ENCODE measurements around the gene RNPEPL1.

RNPEPL1 gene

GRCh38 chr2:240565333-240566202 is 2.7 kb upstream of the RNPEPL1 start:
- DNase-seq: no peak

DNA sequence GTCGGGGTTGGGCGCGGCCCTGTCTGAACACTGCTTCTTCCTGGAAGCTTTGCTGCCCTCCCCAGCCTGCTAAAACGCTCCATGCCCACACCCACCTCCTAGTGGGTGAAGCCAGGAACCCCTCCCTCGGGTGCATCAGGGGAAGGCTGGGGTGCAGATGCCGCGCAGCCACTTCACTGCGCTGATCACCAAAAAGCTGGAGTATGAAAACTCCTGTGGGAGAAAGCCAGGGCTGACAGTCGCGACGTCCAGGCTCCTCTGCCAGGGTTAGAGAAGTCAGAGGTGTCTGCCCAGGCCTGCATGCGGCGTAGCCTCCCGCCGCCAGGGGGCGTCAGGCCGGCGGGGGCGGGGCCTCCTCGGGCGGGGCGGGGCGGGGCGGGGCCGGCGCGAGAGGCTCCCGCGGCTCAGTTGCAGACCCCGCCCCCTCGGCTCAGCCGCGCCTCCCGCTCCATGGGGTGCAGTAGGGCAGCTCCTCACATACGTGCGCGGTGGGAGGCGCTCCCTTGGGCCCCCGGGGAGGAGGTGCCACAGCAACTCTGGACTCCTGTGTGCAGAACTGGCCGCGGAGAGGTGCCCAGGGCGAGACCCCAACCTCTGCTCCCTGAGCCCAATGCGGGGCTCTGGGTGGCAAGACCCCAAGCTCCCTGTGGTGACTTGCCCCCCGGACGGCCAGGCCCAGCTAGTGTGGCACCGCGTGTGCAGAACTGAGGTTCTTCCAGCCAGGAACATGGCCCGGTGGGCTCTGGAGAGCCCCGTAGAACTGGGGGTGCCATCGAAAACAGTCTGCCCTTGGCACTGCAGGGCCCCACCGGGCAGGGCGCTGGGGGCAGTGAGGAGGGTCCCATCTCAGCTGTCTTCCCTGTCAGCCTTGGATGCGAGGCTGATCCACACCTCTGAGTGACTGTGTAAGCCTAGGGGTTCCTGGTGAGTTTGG is 1.8 kb upstream of the RNPEPL1 start:
- peak; percentile 46 for DNase-seq

GRCh38 chr2:240567137-240567871 is 980 bp upstream of the RNPEPL1 start:
- DNase-seq: no peak

- DNase-seq: peak; percentile 16
Observed at GRCh38 chr2:240568678-240569522, 616 bp downstream of the RNPEPL1 start.

DNA sequence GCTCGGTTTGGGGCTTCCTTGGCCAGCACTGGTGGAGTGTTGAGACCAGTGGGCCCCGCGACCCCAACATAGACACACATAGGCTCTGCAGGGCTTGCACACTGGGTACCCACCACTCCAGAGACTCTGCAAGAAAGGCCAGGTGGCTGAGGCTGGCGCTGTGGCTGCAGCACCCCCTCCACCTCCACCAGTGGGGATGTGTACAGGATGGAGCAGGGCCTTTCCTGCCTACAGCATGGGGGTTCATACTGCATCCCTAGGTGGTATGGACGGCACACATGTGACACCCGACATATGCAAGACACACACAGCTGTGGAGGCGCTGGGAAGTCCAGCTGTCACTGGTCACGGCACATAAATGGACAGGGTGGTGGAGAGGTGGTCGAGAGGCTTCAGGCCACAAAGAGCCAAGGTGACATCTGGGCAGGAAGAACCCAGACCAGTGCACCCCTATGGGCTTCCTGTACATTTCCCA is 1.3 kb downstream of the RNPEPL1 start:
- no peak for DNase-seq

DNA sequence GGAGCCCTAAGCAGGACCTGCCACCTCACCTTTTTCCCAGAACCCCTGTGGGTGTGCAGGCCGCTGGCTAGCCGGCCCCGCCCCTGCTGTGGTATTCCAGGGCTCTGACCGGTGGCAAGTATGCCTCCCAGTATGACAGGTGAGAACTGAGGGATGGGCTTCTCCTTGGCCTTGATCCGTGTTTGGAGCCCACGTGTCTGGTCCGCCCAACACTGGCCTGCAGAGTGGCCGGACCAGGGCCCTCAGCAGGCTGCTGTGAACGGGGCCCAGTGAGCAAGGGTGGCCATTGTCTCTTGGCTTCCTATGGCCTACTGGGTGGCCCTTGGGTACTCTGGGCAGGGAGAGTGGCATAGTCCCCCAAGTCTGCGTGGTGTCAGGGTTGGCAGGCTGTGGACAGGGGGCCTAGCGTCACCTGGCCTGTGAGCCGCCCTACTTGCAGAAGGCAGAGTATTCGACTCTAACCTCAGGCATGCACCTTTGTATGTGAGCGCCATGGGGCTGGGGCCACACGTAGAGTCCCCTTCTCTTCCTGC is 1.8 kb downstream of the RNPEPL1 start:
- no peak for DNase-seq

GRCh38 chr2:240570531-240571313 is 2.4 kb downstream of the RNPEPL1 start:
- DNase-seq: no peak

DNA sequence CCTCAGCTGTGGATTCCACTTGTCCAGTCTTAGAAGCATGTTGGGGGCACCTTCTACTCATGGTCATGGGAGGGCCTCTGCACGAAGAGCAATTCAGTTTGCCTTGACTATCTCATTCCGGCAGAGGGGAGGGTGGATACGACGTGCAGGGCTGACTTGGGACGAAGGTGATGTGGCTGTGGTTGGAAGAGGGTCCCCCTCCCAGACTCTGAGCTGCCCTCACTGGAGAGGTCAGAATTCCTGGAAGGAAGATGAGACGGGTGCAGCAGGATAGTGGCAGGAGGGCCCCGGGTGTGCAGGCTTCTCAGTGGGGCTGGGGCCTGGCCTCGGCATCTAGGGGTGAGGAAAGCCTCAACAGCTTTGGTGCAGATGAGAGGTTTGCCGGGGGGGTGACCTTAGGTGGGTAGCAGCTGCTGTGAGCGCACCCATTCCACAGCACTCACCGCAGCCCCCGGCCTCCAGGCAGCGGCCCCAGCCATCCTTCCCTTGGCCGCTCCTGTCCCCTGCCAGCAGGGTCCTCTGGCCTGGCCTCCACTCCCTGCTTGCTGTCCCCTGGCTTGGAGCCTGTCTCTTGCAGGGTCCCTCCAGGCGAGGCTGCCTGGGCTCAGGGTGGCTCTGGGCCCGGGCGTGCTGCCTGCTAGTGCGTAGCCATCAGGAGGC is 3.2 kb downstream of the RNPEPL1 start:
- DNase-seq: no peak

GRCh38 chr2:240572141-240573031 is 4.1 kb downstream of the RNPEPL1 start:
- no peak for DNase-seq

GRCh38 chr2:240573071-240573515 is 4.8 kb downstream of the RNPEPL1 start:
- DNase-seq: no peak

GRCh38 chr2:240573516-240574385 is 5.5 kb downstream of the RNPEPL1 start:
- DNase-seq: no peak

DNA sequence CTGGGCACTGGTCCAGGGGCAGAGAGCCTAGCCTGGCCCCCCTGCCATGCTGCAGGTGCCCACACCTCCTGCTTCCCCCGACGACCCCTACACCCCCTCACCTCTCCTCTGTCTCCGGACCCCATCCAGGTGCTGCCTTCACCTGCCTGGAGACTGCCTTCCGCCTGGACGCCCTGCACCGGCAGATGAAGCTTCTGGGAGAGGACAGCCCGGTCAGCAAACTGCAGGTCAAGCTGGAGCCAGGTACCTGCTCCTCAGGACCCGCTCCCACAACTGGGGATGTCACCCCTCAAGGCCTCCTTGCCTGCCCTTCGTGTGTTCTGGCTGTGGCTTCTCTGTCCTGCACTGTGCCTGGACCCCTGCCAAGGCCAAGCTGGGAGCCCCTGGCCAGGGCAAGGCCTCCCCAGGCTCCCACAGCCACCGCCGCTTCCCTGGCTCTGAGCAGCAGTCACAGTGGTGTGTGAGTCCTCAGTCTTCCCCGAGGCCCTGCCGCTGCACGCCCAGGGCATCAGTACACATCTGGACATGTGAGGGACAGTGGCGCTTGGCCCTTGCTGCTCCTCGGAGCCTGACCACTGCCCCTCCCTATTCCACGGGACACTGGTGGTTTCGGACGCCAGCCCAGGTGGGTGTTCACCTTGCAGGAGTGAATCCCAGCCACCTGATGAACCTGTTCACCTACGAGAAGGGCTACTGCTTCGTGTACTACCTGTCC is 6.3 kb downstream of the RNPEPL1 start:
- DNase-seq: no peak

- no peak for DNase-seq
Observed at GRCh38 chr2:240575101-240575965, 7.0 kb downstream of the RNPEPL1 start.

- DNase-seq: no peak
Observed at GRCh38 chr2:240576036-240576435, 7.8 kb downstream of the RNPEPL1 start.

DNA sequence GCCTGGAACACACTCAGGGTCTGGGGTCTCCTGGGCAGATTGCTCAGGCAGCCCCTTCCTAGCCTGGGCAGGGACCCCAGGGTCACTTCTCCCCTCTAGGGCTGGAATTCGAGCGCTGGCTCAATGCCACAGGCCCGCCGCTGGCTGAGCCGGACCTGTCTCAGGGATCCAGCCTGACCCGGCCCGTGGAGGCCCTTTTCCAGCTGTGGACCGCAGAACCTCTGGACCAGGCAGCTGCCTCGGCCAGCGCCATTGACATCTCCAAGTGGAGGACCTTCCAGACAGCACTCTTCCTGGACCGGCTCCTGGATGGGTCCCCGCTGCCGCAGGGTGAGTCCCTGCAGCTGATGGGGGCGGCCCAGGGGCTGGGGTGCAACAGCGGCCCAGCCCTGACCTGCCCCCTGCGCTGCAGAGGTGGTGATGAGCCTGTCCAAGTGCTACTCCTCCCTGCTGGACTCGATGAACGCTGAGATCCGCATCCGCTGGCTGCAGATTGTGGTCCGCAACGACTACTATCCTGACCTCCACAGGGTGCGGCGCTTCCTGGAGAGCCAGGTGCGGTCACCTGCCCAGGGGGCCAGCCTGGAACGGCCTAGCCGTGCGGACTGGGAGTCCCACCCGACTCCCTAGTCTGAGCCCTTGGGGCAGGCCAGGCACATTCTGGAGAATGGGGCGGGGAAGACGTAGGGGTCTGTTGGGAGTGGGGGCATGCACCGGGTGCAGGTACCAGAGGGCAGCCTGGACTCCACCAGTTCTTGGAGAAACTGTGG is 8.3 kb downstream of the RNPEPL1 start:
- no peak for DNase-seq

Data from NCI-H1092 (cell line).